NCI-H510A treated with DMSO at 0.1 percent for 48 hours (cell line): ENCODE results near the gene BRD9.
"Not testable (repeated sequence)": the region's sequence is repeated elsewhere in the genome, so short reads cannot be mapped to it uniquely, and the experiment has no call there.

ENCODE experiments used
- DNase-seq: peaks from one replicate; lab custom pipeline; 2025; lab: John Stamatoyannopoulos, UW

The BRD9 gene

DNA sequence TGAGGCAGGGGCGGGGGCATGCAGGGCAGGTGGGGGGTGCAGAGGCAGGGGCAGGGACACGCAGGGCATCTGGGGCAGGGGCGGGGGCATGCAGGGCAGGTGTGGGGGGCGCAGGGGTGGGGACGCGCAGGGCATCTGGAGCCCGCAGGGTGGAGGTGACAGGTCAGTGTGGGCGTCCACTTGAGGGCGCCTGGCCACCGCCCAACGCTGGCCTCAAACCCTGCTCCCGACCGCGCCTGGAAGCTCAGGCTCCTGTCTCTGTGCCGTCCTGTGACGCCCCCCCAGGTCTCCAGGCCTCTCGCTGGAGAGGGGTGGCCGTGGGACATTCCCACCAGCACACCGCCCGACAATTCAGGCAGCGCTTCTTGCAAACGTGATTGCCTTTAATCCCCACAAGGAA lies 48.7 kb downstream of the BRD9 start:
- DNase-seq: not testable (repeated sequence)

DNA sequence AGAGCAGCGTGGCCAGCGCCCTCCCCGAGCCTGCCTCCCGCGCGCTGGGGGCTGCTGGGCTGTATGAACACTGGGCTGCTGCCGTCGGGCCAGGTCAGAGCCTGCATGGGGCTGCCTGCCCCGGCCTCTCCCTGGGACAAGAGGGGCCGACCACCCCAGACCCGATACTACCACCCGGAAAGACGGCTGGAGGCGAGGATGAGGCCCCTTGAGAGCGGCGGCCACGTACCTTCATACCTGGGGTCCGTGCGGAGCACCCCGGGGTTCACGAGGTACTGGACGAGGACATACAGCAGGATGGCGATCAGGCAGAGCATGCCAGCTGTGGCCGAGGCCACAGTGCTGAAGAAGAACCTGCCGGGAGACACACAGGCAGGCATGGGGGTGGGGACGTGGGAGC lies 49.2 kb downstream of the BRD9 start:
- DNase-seq: not testable (repeated sequence)

DNA sequence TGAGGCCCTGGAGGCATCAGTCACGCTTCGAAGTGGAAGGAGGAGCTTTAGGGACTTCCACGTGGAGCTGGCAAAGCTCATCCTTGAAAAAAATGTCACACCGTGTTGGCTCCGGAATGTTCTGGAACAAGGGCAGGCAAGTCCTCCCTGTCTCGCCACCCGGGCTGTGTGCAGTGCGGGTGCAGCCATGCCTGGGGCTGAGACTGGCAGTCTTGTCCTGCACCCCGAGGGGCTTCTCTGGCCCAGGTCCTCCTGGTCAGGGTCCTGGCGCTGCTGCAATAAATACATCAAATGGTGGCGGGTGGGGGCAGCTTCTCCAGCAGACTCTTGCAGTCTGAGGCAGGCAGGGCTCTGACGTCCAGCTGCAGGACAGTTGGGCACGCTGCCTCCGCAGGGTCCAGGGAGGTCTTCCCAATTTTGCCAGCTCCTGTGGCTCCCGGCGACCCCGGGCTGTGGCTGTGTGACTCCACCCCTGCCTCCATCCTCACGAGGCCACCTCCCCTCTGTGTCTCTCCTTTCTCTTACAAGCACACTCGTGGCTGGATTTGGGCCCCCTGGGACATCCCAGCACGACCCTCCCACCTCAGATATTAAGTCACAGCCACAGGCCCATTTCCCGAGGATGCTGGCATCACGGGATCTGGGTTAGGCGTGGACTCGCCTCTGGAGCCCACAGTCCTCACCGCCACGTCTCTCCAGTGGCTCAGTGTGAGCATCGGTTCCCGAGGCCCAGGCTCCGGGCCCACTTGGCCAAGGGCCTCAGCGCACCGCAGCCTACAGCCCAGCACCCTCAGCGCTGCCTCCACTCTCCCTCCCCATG lies 50.0 kb downstream of the BRD9 start:
- not testable (repeated sequence) for DNase-seq

DNA sequence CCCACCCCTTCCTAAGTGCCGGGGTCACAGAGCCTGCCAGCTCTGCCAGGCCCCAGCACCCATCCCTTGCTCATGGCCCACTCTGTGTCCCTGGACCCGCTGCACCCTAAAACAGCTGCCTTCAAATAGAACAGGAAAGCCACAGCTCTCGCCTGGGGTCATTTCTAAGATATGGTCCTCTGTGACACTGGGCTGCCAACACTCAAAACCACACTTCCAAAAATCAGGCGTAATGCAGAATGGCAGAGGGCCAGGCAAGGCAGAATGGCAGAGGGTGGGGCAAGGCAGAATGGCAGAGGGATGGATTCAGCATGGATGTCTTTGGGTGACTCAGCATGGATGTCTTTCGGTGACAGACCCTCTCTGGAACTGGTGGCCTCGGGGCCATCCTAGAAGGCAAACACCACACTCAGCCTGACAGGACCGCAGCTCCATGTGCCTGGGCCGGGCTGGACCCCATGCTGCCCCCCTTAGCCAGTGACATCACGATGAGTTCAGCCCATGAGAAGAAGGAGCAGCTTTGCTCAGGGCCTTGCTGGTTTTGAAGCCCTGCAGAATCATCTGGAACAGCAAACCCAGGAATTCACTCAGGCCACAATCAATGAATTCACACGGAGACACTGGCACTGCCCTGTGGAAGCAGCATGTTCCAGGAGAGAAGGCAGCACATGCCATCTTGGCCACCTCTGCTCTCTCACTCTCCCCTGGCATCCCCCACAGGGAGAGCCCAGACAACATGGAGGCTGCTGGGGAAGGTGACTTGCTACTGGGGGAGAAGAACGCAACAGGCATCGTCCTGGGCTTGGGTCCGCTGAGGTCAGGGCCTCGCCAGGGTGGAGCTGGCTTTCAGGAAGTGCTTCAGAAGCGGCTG lies 50.8 kb downstream of the BRD9 start:
- DNase-seq: not testable (repeated sequence)

DNA sequence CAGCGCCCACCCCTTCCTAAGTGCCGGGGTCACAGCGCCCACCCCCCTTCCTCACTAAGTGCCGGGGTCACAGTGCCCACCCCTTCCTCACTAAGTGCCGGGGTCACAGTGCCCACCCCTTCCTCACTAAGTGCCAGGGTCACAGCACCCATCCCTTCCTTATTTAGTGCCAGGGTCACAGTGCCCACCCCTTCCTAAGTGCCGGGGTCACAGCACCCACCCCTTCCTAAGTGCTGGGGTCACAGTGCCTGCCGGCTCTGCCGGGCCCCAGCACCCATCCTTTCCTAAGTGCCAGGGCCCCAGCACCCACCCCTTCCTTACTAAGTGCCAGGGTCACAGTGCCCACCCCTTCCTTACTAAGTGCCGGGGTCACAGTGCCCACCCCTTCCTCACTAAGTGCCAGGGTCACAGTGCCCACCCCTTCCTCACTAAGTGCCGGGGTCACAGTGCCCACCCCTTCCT lies 51.6 kb downstream of the BRD9 start:
- DNase-seq: not testable (repeated sequence)

DNA sequence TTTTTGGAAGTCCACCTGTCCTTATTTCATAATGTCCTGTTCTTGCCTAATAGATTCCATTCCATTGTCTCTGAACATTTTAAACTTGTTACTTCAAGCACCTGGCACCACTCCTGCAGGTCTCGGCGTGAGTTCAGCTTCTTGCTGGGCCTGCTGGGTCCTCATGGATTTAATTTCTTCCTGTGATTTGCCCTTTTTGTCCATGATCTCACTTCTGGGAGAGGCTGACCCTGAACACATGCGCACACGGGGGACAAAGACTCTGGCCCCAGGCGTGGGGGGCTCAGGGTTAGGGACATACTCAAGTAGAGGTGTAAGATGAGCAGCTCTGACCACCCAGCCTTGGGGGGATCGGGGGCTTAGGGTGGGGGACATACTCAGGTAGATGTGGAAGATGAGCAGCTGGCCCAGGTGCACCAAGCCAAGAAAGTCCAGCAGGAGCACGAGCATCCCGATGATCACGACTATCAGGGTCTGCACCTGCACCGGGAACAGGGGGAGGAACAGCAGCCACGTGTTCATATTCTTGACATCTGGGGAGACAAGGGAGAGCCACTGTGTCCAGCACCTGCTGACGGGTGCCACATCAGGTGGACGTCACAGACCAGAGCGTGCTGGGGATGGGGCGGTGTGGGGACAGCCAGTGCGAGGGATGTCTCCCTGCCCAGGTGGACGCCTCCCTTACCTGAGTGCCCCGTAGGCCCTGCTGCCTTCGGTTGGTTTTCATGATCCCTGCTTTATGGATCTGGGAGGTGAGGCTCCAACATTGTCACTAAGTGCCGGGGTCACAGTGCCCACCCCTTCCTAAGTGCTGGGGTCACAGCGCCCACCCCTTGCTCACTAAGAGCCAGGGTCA lies 52.3 kb downstream of the BRD9 start:
- not testable (repeated sequence) for DNase-seq

DNA sequence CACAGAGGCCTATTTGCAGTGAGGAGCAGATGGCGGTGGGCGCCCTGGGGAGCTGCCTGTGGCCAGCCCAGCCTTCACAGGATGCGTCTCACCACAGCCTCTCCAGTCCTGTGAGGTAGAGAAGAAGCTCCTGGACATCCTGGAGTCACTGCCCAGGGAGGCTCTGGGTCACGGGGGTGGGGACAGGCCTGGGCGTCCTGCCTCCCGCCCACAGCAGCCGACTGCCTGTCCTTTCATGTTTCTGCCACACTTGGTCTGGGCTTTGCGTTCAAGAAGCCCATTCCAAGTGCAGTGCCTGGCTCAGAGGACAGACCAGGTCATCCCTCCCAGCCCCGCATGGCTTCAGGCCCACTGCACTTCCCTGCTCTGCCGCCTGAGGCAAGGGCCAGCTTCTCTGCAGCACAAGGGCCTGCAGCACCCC lies 54.2 kb downstream of the BRD9 start:
- not testable (repeated sequence) for DNase-seq

DNA sequence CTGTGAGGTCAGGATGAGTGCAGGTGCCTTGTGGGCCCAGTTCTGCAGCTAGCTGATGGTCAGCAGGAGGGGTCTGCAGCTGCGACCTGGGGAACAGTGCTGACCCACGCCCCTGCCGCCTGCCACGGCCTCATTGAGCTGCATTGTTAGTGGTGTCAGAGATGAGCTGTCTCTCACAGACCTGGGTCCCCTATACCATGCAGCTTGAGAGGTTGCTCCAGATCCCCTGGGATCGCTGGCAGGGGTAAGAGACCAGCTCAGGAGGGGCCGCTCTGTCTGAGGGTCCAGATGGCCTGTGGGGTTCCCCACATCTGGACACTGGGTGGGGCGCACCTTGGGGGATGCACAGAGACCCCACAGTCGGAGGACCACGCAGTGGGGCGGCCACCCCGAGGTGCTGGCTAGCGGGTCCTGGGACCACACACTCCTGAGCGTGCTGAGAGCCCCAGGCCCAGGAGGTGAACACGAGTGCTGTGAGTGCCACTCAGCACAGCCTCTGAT lies 54.9 kb downstream of the BRD9 start:
- not testable (repeated sequence) for DNase-seq

DNA sequence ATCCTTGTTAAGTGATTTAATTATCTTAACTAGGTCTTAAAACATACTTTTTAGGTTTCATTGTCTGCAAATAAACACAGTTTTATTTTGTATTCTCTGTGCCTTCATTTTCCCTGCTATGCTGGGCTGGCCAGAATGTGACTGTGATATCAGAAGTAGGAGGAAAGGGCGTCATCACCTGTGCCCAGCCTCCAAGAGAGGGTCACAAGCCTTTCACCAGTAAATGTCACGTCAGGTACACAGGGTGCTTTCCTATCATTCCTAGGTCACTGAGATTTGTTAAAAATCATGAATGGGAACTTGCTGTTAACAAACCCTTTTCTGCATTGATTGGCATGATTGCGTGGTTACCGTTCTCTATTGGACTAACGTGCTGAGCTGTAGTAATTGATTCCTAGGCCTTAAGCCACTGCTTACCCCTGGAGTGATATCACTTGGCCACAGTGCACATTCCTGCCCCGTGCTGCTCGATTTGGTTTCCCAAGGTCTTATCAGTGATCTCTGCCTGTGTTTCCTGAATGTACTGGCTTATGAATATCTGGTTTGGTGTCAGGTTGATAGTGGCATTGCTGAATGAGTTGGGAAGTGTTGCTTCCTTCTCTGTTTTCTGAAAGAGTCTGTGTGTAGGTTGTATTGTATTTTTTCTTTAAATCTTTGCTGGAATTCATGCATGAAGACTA lies 56.5 kb downstream of the BRD9 start:
- DNase-seq: not testable (repeated sequence)

DNA sequence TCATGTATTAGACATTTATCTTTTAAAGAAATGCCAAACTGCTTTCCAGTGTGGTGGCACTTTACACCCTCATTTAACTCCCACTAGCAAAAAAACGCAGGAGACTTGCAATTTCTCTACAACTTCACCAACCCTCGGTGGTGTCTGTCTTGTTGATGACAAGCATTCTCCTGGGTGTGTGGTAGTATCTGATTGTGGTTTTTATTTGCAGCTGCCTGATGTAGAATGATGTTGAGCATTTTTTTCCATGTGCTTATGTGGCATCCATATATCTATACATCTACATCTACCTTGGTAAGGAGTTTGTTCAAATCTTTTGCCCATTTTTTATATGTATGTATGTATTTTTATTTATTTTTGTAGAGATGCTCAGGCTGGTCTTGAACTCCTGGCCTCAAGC lies 58.6 kb downstream of the BRD9 start:
- DNase-seq: not testable (repeated sequence)

DNA sequence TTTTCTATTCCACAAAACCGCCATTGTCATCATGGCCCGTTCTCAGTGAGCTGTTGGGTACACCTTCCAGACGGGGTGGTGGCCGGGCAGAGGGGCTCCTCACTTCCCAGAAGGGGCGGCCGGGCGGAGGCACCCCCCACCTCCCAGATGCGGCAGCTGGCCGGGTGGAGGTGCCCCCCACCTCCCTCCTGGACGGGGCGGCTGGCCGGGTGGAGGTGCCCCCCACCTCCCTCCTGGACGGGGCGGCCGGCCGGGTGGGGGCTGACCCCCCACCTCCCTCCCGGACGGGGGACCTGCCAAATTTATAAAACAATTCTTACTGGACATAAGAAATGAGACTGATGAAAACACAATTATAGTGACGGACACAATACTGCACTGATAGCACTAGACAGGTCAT lies 64.4 kb downstream of the BRD9 start:
- DNase-seq: not testable (repeated sequence)

DNA sequence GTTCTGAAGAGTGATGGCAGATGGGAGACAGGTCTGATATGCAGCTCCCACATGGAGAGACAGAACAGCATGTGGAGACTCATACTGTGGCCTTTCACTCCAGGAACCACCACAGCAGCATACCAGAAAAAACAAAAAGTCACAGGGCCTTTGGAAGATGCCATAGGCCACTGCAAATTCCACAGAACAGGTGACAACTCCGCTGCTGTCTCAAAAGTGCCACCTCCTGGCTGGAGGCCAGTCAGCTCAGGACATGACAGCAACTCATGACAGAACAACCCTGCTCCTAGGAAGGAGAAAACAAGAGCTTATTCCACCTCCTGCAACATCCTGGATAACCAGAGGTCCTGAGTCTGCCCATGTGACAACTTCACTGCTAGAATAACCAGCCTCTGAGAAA lies 67.1 kb downstream of the BRD9 start:
- DNase-seq: not testable (repeated sequence)

DNA sequence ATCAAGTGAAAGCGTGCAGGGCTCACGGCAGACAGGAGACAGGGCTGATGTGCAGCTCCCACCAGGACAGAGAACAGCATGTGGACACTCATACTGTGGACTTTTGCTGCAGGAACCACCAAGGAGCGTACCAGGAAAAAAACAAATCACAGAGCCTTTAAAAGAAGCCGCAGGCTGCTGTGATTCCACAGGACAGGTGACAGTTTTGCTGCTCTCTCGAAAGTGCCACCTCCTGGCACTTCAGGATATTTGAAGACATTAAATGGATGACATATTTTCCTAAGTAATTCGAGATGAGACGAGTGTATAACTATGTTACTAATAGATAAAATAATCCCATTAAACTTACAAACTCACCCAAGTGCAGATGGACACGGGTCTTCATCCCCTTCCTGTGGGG lies 71.1 kb downstream of the BRD9 start:
- DNase-seq: no peak

DNA sequence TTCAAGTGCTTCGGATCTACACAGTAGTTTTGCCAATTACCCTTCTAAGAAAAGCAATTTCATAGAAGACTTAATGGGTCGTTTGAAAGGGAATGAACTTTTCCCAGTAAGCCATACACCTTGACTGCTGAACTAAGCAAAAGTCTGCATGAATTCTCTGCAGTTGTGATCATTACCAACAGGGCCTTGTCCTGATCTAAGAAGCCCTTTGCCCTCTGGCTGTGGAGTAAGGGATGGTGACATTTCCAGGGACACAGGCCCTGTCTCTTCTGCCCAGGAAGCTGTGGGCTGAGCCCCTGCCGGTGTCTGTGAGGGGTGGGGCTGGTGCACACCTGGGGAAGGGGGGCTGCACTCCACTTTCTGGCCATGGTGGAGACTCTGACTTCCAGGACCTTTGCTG lies 72.4 kb downstream of the BRD9 start:
- DNase-seq: no peak

DNA sequence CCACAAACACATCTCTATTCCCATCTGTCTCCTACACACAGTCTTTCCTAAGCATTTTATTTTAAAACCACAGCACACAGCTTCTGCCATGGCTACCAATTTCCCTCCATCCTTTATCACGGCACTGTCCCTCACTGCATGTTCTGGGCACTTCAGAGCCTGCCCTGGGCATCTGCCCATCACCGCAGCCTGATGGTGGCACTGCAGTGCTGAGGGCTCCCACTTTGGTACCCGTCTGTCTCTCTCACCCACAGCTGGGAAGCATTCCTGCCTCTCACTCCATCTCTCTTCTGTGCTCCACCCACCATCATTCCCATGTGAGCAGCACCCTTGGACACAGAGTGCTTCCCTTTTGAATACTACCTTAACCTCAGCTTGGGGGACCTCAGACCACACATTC lies 73.5 kb downstream of the BRD9 start:
- DNase-seq: no peak

DNA sequence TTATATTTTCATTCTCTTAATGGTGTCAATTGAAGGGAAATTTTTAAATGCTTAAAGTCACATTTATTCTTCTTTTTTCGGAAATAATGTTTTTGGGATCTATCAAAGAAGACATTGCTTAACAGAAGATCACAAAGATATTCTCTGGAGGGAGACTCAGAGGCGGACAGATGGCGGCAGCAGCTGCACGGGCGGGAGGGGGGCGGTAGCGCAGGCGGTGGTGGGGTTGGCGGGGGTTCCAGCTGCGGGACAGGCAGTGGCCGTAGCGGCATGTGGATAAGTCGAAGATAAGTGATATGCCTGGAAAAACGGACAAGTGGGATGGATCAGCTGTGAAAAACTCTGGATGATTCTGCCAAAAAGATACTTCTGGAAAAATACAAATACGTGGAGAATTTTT lies 76.4 kb downstream of the BRD9 start:
- DNase-seq: no peak

DNA sequence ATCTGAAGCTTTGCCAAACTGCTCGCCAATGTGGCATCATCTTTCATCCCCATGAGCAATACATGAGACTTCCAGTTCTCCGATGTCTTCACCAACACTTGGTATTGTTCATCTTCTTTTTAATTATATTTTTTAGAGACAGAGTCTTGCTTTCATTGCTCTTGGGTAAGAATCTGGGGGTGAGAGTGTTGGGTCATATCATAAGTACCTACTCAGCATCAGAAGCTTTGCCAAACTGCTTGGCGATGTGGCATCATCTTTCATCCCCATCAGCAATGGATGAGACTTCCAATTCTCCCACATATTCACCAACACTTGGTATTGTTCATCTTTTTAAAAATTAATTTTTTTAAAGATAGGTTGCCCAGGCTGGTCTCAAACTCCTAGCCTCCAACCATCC lies 77.2 kb downstream of the BRD9 start:
- no peak for DNase-seq
